K562 (cell line): ENCODE measurements around the gene RPS2. TPM values are rescaled to one million over a fixed set of nuclear protein-coding genes. Genes with fewer than 3 reads are reported as not detected.

Source experiments
- CBX3 ChIP-seq, 2 experiments: IDR thresholded peaks; 1 replicate in 1 of 2; 2 replicates in 1 of 2; pipeline ENCODE4 v1.6.1; 2012; ENCODE audit warnings: inconsistent platforms in 2 of 2, low read length in 2 of 2, borderline replicate concordance in 1 of 2, control low read depth in 1 of 2
- E2F3 ChIP-seq: fragments of 250-450 bp; sonication (Bioruptor Pico); IDR thresholded peaks from 2 replicates; pipeline ENCODE4 v1.4.0; 2020; ENCODE audit warnings: mild to moderate bottlenecking
- GTF2E2 ChIP-seq: fragments of 200-800 bp; sonication (Bioruptor generic); IDR thresholded peaks from 2 replicates; pipeline ENCODE4 v1.6.1; 2016; ENCODE audit warnings: missing genetic modification characterization, missing compliant biosample characterization
- HMGN3 ChIP-seq: IDR thresholded peaks from 2 replicates; pipeline ENCODE4 v1.6.1; 2011; ENCODE audit warnings: borderline replicate concordance, low read depth, mild to moderate bottlenecking, mixed read lengths, low read length; ENCODE audit not compliant: insufficient read length; ENCODE audit errors: extremely low read depth
- IRF9 ChIP-seq: fragments of 450-650 bp; IDR thresholded peaks from 2 replicates; pipeline ENCODE4 v1.6.1; 2016; ENCODE audit warnings: missing biosample characterization, missing genetic modification characterization
- KDM1A ChIP-seq, 2 experiments: fragments of 450-650 bp; IDR thresholded peaks; 2 replicates each; pipeline ENCODE4 v1.6.1; 2016; ENCODE audit warnings: mild to moderate bottlenecking in 2 of 2
- NRF1 ChIP-seq, 2 experiments: fragments of 450-650 bp; IDR thresholded peaks in 1 of 2; conservative IDR thresholded peaks in 1 of 2; 2 replicates each; pipeline ENCODE4 v1.6.1; 2014; ENCODE audit warnings: mild to moderate bottlenecking in 2 of 2
- POLR2A ChIP-seq: fragments of 450-650 bp; conservative IDR thresholded peaks from 2 replicates; pipeline ENCODE4 v1.6.1; 2016
- RREB1 ChIP-seq: fragments of 250-450 bp; sonication (Bioruptor Pico); IDR thresholded peaks from 2 replicates; pipeline ENCODE4 v1.4.0; 2020
- SMAD1 ChIP-seq: fragments of 150-350 bp; IDR thresholded peaks from 2 replicates; pipeline ENCODE4 v1.6.1; 2014; ENCODE audit warnings: low read length, low read depth; ENCODE audit not compliant: partially characterized antibody
- SMARCA4 ChIP-seq: fragments of 450-650 bp; IDR thresholded peaks from 2 replicates; pipeline ENCODE4 v1.6.1; 2016
- TSC22D4 ChIP-seq: fragments of 450-650 bp; IDR thresholded peaks from 2 replicates; pipeline ENCODE4 v1.6.1; 2016; ENCODE audit warnings: missing genetic modification characterization, missing biosample characterization, control low read depth
- ZBTB9 ChIP-seq: fragments of 450-650 bp; formaldehyde crosslinking; IDR thresholded peaks from 2 replicates; pipeline ENCODE4 v1.4.0; 2020; ENCODE audit warnings: mild to moderate bottlenecking, moderate library complexity
- ZNF175 ChIP-seq: fragments of 200-800 bp; sonication (Bioruptor generic); IDR thresholded peaks from 2 replicates; pipeline ENCODE4 v1.6.1; 2016; ENCODE audit warnings: low read depth, mild to moderate bottlenecking, missing genetic modification characterization, missing compliant biosample characterization
- ZNF282 ChIP-seq: sonication (generic); formaldehyde crosslinking; IDR thresholded peaks from 2 replicates; pipeline ENCODE4 v1.8.1; 2023; ENCODE audit warnings: missing genetic modification reagents
- ZSCAN29 ChIP-seq: fragments of 450-650 bp; IDR thresholded peaks from 2 replicates; pipeline ENCODE4 v1.6.1; 2017
- polyA plus RNA-seq, 8 experiments: library from polyadenylated mRNA; depleted of rRNA in 4 of 8; stranded (reverse) in 5 of 8; unstranded in 3 of 8; fragments of >200 nt; fragmentation: Nextera tagmentation in 2 of 8; fragmentation: Illumina TruSeq in 1 of 8; extraction: Ambion mirVana in 2 of 8; extraction: Trizol in 1 of 8; gene quantifications; 2 replicates each; pipeline versions ENCODE4 v1.2.1 to v1.2.3, GENCODE V29; 2011 to 2014; ENCODE audit warnings: inconsistent platforms in 1 of 8, missing spikeins in 1 of 8
- total RNA-seq, 7 experiments: library from RNA; depleted of rRNA in 6 of 7; stranded (reverse); fragments of >200 nt in 6 of 7; fragmentation: Illumina TruSeq in 2 of 7; extraction: Trizol in 2 of 7; gene quantifications; 2 replicates each; pipeline versions ENCODE4 v1.2.1 to v1.2.3, GENCODE V29; 2011 to 2021; ENCODE audit warnings: low replicate concordance in 1 of 7

Gene RPS2
- total and polyA plus RNA-seq, 9 of the 15 experiments (the other 6 are each of a cell fraction or from before 2014, with no cell fraction given), result 834 to 4,794 (median 3,793) TPM

GRCh38 chr16:1983544-1984346, 19.1 kb upstream of the RPS2 start, which contains the start of gene GFER (continued):
- TF ChIP-seq RREB1, result no peak
- TF ChIP-seq GTF2E2 (tag), result 0 out of 2 replicates have a peak, but pooled peaks have one; percentile 35
- 0 out of 2 replicates have a peak, but pooled peaks have one; percentile 44 for TF ChIP-seq ZNF282 (CRISPR knock-in tag)
- TF ChIP-seq NRF1 (conservative IDR thresholded peaks at IDR 0.05 in 1 of 2, IDR thresholded peaks at IDR 0.05 in 1 of 2), result peak; percentile 81 to 85
- no peak for TF ChIP-seq SMARCA4
- TF ChIP-seq TSC22D4, result no peak
- TF ChIP-seq HMGN3, result peak; percentile 93
- peak; percentile 62; the same call in 1 of the 2 replicates for TF ChIP-seq ZNF175 (CRISPR knock-in tag)
- no peak for TF ChIP-seq IRF9 (tag)
- TF ChIP-seq POLR2A, result peak; percentile 74
- TF ChIP-seq KDM1A (IDR thresholded peaks at IDR 0.05), result peak; percentile 77 to 84
- 0 out of 3 replicates have a peak, but pooled peaks of 1 of the 2 experiments have one; percentile 9 for TF ChIP-seq CBX3 (IDR thresholded peaks at IDR 0.05; ENCODE audit: borderline replicate concordance in 1 of 2, low read length in 2 of 2)
- TF ChIP-seq E2F3 (CRISPR knock-in tag), result peak; percentile 59; the same call in 1 of the 2 replicates
- peak; percentile 68; the same call in 1 of the 2 replicates for TF ChIP-seq ZBTB9 (CRISPR knock-in tag)
- no peak for TF ChIP-seq ZSCAN29
- no peak for TF ChIP-seq SMAD1
